ENCODE results near the gene CYP19A1. TPM values are rescaled to one million over a fixed set of nuclear protein-coding genes. Genes with fewer than 3 reads are reported as not detected.

CYP19A1 gene
- total and polyA plus RNA-seq, 8 donors, result 0.09 to 2.5 (median 0.28) TPM; not detected in 1

GRCh38 chr15:51203797-51204196 lies 134.6 kb downstream of the CYP19A1 start:
- intact Hi-C loops (cut with DNase I), result no loop called here
- no peaks in the 10 kb centered on the region for H3K36me3 ChIP-seq
- ATAC-seq (peak; percentile 42 to 67 (median 58)), FAIRE-seq (no peak), DNase-seq (no peak)
- no peak overlapping the region for H3K27ac ChIP-seq
- H3K4me1 ChIP-seq, result peaks cover 0 to 5% (median 0%) of the 10 kb centered on the region in 3 donors
- WGBS, 2 donors, result 61 to 67% methylated on average over 2 of the region's 2 CpGs
- no peak overlapping the region for H3K4me3 ChIP-seq
- H3K9me3 ChIP-seq, result no peaks in the 10 kb centered on the region
- no peaks in the 10 kb centered on the region for H3K27me3 ChIP-seq
- TF ChIP-seq CTCF (IDR thresholded peaks at IDR 0.05), result no peak

GRCh38 chr15:51202783-51203182 lies 135.6 kb downstream of the CYP19A1 start:
- H3K9me3 ChIP-seq, result no peaks in the 10 kb centered on the region
- H3K4me3 ChIP-seq, result no peak overlapping the region
- H3K4me1 ChIP-seq, result peaks cover 0 to 5% (median 0%) of the 10 kb centered on the region in 3 donors
- TF ChIP-seq CTCF (IDR thresholded peaks at IDR 0.05), result no peak
- intact Hi-C loops (cut with DNase I), result no loop called here
- WGBS, 2 donors, result 89 to 93% methylated on average over 3 of the region's 3 CpGs
- DNase-seq, result no peak
- H3K27ac ChIP-seq, result no peak overlapping the region
- FAIRE-seq, result no peak
- H3K36me3 ChIP-seq, result no peaks in the 10 kb centered on the region
- ATAC-seq, result no peak
- H3K27me3 ChIP-seq, result no peaks in the 10 kb centered on the region

GRCh38 chr15:51201581-51201980 lies 136.8 kb downstream of the CYP19A1 start:
- no peak for ATAC-seq
- no peaks in the 10 kb centered on the region for H3K36me3 ChIP-seq
- 90% methylated on average over 5 of the region's 5 CpGs for WGBS, 2 donors
- intact Hi-C loops (cut with DNase I), result no loop called here
- no peaks in the 10 kb centered on the region for H3K9me3 ChIP-seq
- H3K4me1 ChIP-seq, result peaks cover 0 to 5% (median 0%) of the 10 kb centered on the region in 3 donors
- DNase-seq, result no peak
- no peak overlapping the region for H3K4me3 ChIP-seq
- H3K27me3 ChIP-seq, result no peaks in the 10 kb centered on the region
- no peak overlapping the region for H3K27ac ChIP-seq
- no peak for TF ChIP-seq CTCF (IDR thresholded peaks at IDR 0.05)
- FAIRE-seq, result no peak

- no peak for DNase-seq
- no peak for TF ChIP-seq CTCF (IDR thresholded peaks at IDR 0.05)
- Histone ChIP-seq H3K36me3 (no peaks in the 10 kb centered on the region), H3K4me3 (no peak overlapping the region), H3K4me1 (peaks cover 0 to 5% (median 0%) of the 10 kb centered on the region in 3 donors), H3K27me3 (no peaks in the 10 kb centered on the region), H3K9me3 (no peaks in the 10 kb centered on the region), H3K27ac (no peak overlapping the region)
- intact Hi-C loops (cut with DNase I), result no loop called here
- WGBS, 2 donors, result 54 to 69% methylated on average over 3 of the region's 3 CpGs
- no peak for FAIRE-seq
- ATAC-seq, result no peak
These were observed 137.6 kb downstream of the CYP19A1 start for GRCh38 chr15:51200792-51201191.

GRCh38 chr15:51199541-51199940 lies 138.9 kb downstream of the CYP19A1 start:
- ATAC-seq (no peak), DNase-seq (no peak), FAIRE-seq (no peak)
- no peak for TF ChIP-seq CTCF (IDR thresholded peaks at IDR 0.05)
- intact Hi-C loops (cut with DNase I), result no loop called here
- Histone ChIP-seq H3K27me3 (no peaks in the 10 kb centered on the region), H3K4me1 (peaks cover 0 to 1% (median 0%) of the 10 kb centered on the region in 3 donors), H3K4me3 (no peak overlapping the region), H3K9me3 (no peaks in the 10 kb centered on the region), H3K36me3 (no peaks in the 10 kb centered on the region), H3K27ac (no peak overlapping the region)
- WGBS, 2 donors, result 90% methylated on average over 6 of the region's 6 CpGs
